Chondrocyte (in vitro differentiated cells): ENCODE data around the gene SLC9A2. TPM values are rescaled to one million over a fixed set of nuclear protein-coding genes. Genes with fewer than 3 reads are reported as not detected.

Experiments
- DNase-seq: peaks from one replicate; pipeline ENCODE4 v3.0.0; 2021; ENCODE audit warnings: mixed read lengths, low spot score
- H3K27ac Mint-ChIP-seq: one replicate; pipeline ENCODE4 v1.8.0; 2021; ENCODE audit warnings: mild to moderate bottlenecking, moderate library complexity, mixed read lengths; ENCODE audit not compliant: unreplicated experiment
- H3K27me3 Mint-ChIP-seq: 2 replicates; pipeline ENCODE4 v1.8.0; 2021; ENCODE audit warnings: low read depth, mixed read lengths
- H3K36me3 Mint-ChIP-seq: 2 replicates; pipeline ENCODE4 v1.8.0; 2021; ENCODE audit warnings: low read depth, mixed read lengths
- H3K4me1 Mint-ChIP-seq: 2 replicates; pipeline ENCODE4 v1.8.0; 2021; ENCODE audit warnings: low read depth, mild to moderate bottlenecking, mixed read lengths
- H3K4me3 Mint-ChIP-seq: one replicate; pipeline ENCODE4 v1.8.0; 2021; ENCODE audit warnings: mild to moderate bottlenecking, moderate library complexity, mixed read lengths; ENCODE audit not compliant: unreplicated experiment
- H3K9me3 Mint-ChIP-seq: 2 replicates; pipeline ENCODE4 v1.8.0; 2021; ENCODE audit warnings: low read depth, mixed read lengths
- CTCF ChIP-seq: fragments of 200-600 bp; sonication (generic); IDR thresholded peaks from 2 replicates; pipeline ENCODE4 v1.5.0; 2021; ENCODE audit warnings: antibody characterized with exemption, mild to moderate bottlenecking, moderate library complexity
- total RNA-seq: library from RNA; stranded (reverse); gene quantifications from 3 replicates; pipeline ENCODE4 v1.2.1, GENCODE V29; 2021

Gene SLC9A2
- total RNA-seq, 1 donor from 2014 or later: not detected

- H3K27ac Mint-ChIP-seq: no peak overlapping the region
- H3K9me3 Mint-ChIP-seq: no peaks in the 10 kb centered on the region
- peaks cover 32% of the 10 kb centered on the region for H3K36me3 Mint-ChIP-seq
- H3K4me1 Mint-ChIP-seq: peaks cover 3% of the 10 kb centered on the region
- no peaks in the 10 kb centered on the region for H3K27me3 Mint-ChIP-seq
- H3K4me3 Mint-ChIP-seq: no peak overlapping the region
- TF ChIP-seq CTCF: no peak
- no peak for DNase-seq
Measured at GRCh38 chr2:102726128-102727087, 107.1 kb downstream of the SLC9A2 start.

- no peak for TF ChIP-seq CTCF
- H3K4me1 Mint-ChIP-seq: peaks cover 24% of the 10 kb centered on the region
- H3K36me3 Mint-ChIP-seq: peaks cover 8% of the 10 kb centered on the region
- DNase-seq: no peak
- no peaks in the 10 kb centered on the region for H3K9me3 Mint-ChIP-seq
- H3K27me3 Mint-ChIP-seq: no peaks in the 10 kb centered on the region
- H3K4me3 Mint-ChIP-seq: peak overlapping the region; percentile 96
- peak overlapping the region; percentile 17 for H3K27ac Mint-ChIP-seq
Measured at GRCh38 chr2:102735416-102736109, 116.2 kb downstream of the SLC9A2 start.

DNA sequence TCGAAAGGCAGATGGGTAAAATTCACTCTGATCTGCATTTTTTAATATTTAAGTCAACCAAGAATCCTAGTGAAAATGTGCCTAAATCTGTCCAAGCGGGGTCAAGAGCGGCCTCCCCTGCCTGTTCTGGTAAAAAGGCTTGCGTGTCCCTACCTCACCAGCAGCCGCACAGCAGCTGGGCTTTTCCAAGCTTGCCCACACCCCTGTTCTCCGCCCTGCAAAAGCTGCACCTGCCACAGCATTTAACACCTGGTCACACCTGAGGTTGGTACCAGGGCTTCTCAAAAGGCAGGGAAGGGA, 116.7 kb downstream of the SLC9A2 start:
- no peaks in the 10 kb centered on the region for H3K27me3 Mint-ChIP-seq
- H3K4me1 Mint-ChIP-seq: peaks cover 24% of the 10 kb centered on the region
- H3K27ac Mint-ChIP-seq: peak overlapping the region; percentile 86
- no peak for TF ChIP-seq CTCF
- H3K36me3 Mint-ChIP-seq: peaks cover 7% of the 10 kb centered on the region
- H3K9me3 Mint-ChIP-seq: no peaks in the 10 kb centered on the region
- H3K4me3 Mint-ChIP-seq: peak overlapping the region; percentile 96
- no peak for DNase-seq

DNA sequence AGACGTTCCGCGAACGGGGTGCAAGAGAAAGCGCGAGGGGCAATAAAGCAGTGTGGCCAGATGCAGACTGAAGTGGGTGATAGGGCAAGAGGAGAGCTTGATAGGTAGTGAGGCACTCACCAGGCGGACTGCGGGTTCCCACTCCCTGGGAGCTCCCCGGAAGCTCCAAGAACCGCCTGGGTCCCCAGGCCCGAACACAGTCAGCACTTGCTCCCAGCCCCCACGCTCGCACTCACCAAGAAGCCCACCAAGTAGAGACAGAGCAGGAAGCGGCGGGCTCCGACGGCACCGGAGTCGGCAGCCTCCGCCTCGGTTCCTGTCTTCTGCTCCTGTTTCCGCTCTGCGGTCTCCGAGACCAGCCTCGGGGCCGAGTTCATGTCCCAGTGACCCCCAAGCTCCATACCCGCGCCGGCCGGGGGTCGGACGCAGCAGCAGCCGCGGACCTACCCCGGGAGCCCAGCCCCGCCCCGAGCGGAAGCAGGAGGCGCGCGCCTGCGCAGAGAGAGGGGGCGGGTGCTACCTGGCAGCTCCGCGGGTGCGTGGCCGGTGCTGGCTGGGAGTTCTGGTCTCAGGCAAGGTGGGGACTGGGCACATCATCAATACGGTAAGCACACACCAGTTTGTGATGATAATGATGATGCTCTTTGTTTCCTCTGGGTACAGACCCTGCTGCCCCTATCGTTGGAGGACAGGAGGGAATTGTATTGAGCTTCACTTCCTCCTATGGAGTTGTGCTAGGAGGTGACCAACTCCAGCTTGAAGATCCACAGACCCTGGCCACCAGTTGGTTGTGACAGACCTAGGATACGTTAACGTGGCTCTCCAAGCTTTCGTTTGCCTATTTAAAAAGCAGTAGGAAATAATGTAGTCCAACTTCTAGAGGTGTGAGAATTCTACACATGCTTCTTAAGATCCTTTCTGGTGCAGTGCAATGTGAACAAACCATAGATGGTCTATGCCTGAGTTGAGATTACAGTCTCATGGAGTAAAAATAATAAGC, 117.4 kb downstream of the SLC9A2 start:
- Mint-ChIP-seq H3K36me3 (peaks cover 2% of the 10 kb centered on the region), H3K27ac (peak overlapping the region; percentile 86), H3K9me3 (peaks cover 2% of the 10 kb centered on the region), H3K27me3 (no peaks in the 10 kb centered on the region), H3K4me1 (peaks cover 24% of the 10 kb centered on the region), H3K4me3 (peak overlapping the region; percentile 96)
- DNase-seq: peak; percentile 96
- peak; percentile 53 for TF ChIP-seq CTCF
